ENCODE data around the gene NMNAT2. TPM values are rescaled to one million over a fixed set of nuclear protein-coding genes. Genes with fewer than 3 reads are reported as not detected.

Gene NMNAT2
- polyA plus RNA-seq, 4 donors, result 0.34 to 2.3 TPM; not detected in 2

DNA sequence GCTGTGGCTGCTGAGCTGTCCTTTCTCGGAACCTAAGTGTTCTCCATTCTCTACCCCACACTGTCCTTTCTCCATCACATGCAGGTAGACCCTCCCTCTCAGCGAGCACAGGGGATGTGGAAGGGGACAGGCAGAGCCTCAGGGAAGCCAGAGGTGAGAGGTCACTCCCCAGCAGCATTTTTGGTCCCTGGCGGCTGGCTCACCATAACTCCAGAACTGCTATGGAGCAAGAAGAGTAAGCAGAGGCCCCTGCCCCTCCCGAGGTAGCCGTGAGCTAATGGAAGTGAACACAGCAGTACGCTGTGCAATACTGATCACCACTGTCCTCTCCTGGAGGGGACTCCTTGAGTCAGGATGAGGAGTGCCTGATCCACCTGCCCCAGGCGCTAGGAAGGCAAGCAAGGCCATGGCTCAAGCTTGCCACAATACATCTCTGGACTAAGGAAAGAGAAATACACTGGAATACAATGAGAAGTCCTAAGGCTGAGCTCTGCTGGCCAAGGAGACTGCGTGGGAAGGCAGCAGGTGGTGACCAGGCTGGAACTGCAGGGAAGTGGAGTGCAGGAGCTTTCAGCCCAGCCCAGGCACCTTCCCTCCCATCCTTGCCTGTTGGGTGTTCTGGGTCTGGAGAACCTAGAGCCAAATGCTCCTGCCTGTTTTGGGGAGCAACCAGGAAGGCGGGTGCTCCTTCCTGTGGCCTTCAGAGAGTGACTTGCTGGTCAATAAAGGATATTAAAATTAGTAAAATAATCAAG is 135.9 kb downstream of the NMNAT2 start:
- 69 to 83% (median 81%) methylated on average over 9 of the region's 9 CpGs for WGBS, 3 donors
- H3K4me3 ChIP-seq (ENCODE audit: low read depth in 1 of 3, low read length in 3 of 3), result no peak overlapping the region
- no peaks in the 10 kb centered on the region for H3K9me3 ChIP-seq (ENCODE audit: control insufficient read depth in 2 of 2, insufficient read depth in 1 of 2, low read depth in 1 of 2, low read length in 1 of 2)
- no peaks in the 10 kb centered on the region for H3K36me3 ChIP-seq (ENCODE audit: control insufficient read depth in 3 of 3, insufficient read depth in 2 of 3, low read depth in 1 of 3, low read length in 3 of 3)
- FAIRE-seq (no peak), DNase-seq (no peak)
- no peak overlapping the region for H3K27ac ChIP-seq (ENCODE audit: low read depth in 1 of 3, low read length in 2 of 3)
- no peaks in the 10 kb centered on the region for H3K27me3 ChIP-seq (ENCODE audit: control insufficient read depth in 3 of 3, insufficient read depth in 3 of 3, low read length in 3 of 3)
- peaks cover 0 to 8% (median 0%) of the 10 kb centered on the region in 3 donors for H3K4me1 ChIP-seq (ENCODE audit: control insufficient read depth in 3 of 3, insufficient read depth in 2 of 3, low read depth in 1 of 3, low read length in 2 of 3)

DNA sequence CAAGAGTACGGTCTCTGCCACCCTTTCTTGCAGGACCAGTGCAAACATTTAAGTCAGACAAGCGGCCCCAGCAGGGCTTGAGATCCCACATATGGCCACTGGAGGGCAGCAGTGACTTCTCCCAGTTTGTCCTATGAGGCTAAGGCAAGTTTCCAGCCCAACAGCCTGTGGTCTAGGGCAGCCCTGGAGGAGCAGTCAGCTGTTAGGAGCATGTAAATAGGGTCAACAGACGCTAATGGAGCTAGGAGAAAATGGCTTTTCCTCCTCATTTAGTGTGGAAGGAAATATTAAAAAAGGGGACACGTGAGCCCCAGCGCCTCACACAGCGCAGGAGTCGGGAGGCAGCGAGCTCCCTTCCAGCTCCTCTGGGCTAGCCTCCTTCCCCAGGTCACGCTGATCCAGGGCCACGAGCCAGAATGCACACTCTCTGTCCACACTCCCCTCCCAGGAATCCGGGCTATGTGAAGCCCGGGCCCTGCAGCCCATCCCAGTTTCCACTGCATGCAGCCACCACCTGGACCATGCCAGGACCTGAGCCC is 136.6 kb downstream of the NMNAT2 start:
- Histone ChIP-seq H3K27me3 (ENCODE audit: control insufficient read depth in 3 of 3, insufficient read depth in 3 of 3, low read length in 3 of 3) (no peaks in the 10 kb centered on the region), H3K9me3 (ENCODE audit: control insufficient read depth in 2 of 2, insufficient read depth in 1 of 2, low read depth in 1 of 2, low read length in 1 of 2) (no peaks in the 10 kb centered on the region), H3K4me3 (ENCODE audit: low read depth in 1 of 3, low read length in 3 of 3) (no peak overlapping the region), H3K36me3 (ENCODE audit: control insufficient read depth in 3 of 3, insufficient read depth in 2 of 3, low read depth in 1 of 3, low read length in 3 of 3) (no peaks in the 10 kb centered on the region), H3K4me1 (ENCODE audit: control insufficient read depth in 3 of 3, insufficient read depth in 2 of 3, low read depth in 1 of 3, low read length in 2 of 3) (peaks cover 0 to 13% (median 0%) of the 10 kb centered on the region in 3 donors), H3K27ac (ENCODE audit: low read depth in 1 of 3, low read length in 2 of 3) (peak overlapping the region in 1 of 3 donors; percentile 1)
- FAIRE-seq (no peak), DNase-seq (peak; percentile 77 to 91)
- 38 to 48% (median 45%) methylated on average over 11 to 12 of the region's 12 CpGs for WGBS, 3 donors

DNA sequence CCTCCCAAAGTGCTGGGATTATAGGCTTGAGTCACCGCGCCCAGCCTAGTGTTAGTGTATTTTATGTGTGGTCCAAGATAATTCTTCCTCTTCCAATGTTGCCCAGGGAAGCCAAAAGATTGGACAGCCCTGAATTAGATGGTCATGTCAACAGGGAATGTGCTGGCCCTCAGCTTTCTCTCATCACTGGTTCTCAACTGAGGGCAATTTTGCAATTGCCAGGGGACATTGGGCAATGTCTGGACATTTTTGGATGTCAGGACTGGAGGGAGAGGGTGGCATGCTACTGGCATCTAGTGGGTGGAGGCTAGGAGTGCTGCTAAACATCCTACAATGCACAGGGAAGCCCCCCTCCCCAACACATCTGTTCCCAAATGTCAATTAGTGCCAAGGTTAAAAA is 137.1 kb downstream of the NMNAT2 start:
- peaks cover 0 to 19% (median 0%) of the 10 kb centered on the region in 3 donors for H3K4me1 ChIP-seq (ENCODE audit: control insufficient read depth in 3 of 3, insufficient read depth in 2 of 3, low read depth in 1 of 3, low read length in 2 of 3)
- no peaks in the 10 kb centered on the region for H3K27me3 ChIP-seq (ENCODE audit: control insufficient read depth in 3 of 3, insufficient read depth in 3 of 3, low read length in 3 of 3)
- no peak overlapping the region for H3K27ac ChIP-seq (ENCODE audit: low read depth in 1 of 3, low read length in 2 of 3)
- DNase-seq (no peak), FAIRE-seq (no peak)
- no peaks in the 10 kb centered on the region for H3K36me3 ChIP-seq (ENCODE audit: control insufficient read depth in 3 of 3, insufficient read depth in 2 of 3, low read depth in 1 of 3, low read length in 3 of 3)
- no peak overlapping the region for H3K4me3 ChIP-seq (ENCODE audit: low read depth in 1 of 3, low read length in 3 of 3)
- H3K9me3 ChIP-seq (ENCODE audit: control insufficient read depth in 2 of 2, insufficient read depth in 1 of 2, low read depth in 1 of 2, low read length in 1 of 2), result no peaks in the 10 kb centered on the region
- WGBS, 3 donors, result 97 to 100% (median 99%) methylated on average over 2 of the region's 2 CpGs

DNA sequence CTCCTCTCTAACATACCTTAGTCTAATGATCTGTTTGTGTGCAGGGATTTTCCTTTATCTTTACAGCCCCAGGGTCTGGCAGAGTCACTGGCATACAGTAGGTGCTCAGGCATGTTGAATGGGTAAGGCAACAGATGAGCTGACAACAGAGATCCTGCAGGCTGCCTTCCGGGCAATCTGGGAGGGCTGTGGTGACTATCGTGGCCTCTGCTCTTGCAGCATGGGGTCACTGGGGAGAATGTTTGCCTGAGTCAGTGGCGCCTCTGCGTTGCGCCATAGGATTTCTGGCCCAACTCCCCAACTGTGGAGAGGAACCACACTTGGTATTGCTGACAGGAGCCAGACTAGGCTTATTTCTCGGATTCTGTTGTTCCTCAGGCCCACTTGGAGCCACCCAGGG is 138.3 kb downstream of the NMNAT2 start:
- peaks cover 0 to 20% (median 0%) of the 10 kb centered on the region in 3 donors for H3K4me1 ChIP-seq (ENCODE audit: control insufficient read depth in 3 of 3, insufficient read depth in 2 of 3, low read depth in 1 of 3, low read length in 2 of 3)
- no peaks in the 10 kb centered on the region for H3K9me3 ChIP-seq (ENCODE audit: control insufficient read depth in 2 of 2, insufficient read depth in 1 of 2, low read depth in 1 of 2, low read length in 1 of 2)
- H3K36me3 ChIP-seq (ENCODE audit: control insufficient read depth in 3 of 3, insufficient read depth in 2 of 3, low read depth in 1 of 3, low read length in 3 of 3), result no peaks in the 10 kb centered on the region
- no peak for DNase-seq
- H3K27ac ChIP-seq (ENCODE audit: low read depth in 1 of 3, low read length in 2 of 3), result no peak overlapping the region
- FAIRE-seq, result no peak
- WGBS, 3 donors, result 88 to 90% (median 88%) methylated on average over 6 of the region's 6 CpGs
- no peaks in the 10 kb centered on the region for H3K27me3 ChIP-seq (ENCODE audit: control insufficient read depth in 3 of 3, insufficient read depth in 3 of 3, low read length in 3 of 3)
- H3K4me3 ChIP-seq (ENCODE audit: low read depth in 1 of 3, low read length in 3 of 3), result no peak overlapping the region

DNA sequence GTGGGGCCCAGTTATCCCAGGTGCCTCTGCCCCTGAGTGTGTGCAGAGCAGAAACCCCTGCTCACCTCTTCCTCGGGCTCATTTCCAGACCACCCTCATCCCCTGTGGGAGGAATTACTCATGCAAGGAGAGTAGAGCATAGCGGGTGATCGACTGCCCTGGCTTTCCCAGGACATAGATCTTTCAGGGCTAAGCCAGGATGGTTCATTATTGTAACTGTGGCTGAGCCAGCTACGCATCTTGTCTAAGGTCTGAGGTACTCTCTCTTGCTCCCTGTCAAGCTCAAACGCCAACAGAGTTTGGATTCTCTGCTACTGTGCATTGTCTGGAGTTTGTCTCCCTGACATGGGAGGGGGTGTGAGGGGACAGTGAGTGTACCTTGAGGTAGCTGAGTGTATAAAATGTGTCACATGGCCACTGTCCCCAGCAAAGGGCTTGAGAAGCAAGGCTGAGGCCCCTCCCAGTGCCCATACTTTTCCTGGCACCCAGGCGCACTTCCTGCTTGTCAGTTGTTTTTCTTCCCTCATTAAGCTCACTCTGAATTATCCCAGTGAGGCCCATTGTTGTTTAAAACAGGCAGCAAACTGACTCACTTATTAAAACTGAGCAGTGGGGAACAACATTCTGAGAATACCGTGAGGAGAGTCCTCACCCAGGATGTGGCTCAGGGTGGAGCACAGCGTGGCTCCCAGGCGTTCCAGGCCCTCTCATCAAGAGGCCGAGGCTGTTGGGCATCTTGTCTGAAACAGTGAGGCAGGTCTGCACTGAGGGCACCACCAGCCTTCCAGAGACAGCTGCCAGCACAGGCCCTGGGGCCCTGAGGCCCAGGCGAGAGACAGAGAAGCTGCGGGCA is 139.2 kb downstream of the NMNAT2 start:
- DNase-seq, result no peak
- H3K9me3 ChIP-seq (ENCODE audit: control insufficient read depth in 2 of 2, insufficient read depth in 1 of 2, low read depth in 1 of 2, low read length in 1 of 2), result no peaks in the 10 kb centered on the region
- no peak overlapping the region for H3K4me3 ChIP-seq (ENCODE audit: low read depth in 1 of 3, low read length in 3 of 3)
- H3K36me3 ChIP-seq (ENCODE audit: control insufficient read depth in 3 of 3, insufficient read depth in 2 of 3, low read depth in 1 of 3, low read length in 3 of 3), result no peaks in the 10 kb centered on the region
- WGBS, 3 donors, result 83 to 86% (median 83%) methylated on average over 12 of the region's 12 CpGs
- no peak overlapping the region for H3K27ac ChIP-seq (ENCODE audit: low read depth in 1 of 3, low read length in 2 of 3)
- H3K4me1 ChIP-seq (ENCODE audit: control insufficient read depth in 3 of 3, insufficient read depth in 2 of 3, low read depth in 1 of 3, low read length in 2 of 3), result peaks cover 0 to 20% (median 0%) of the 10 kb centered on the region in 3 donors
- no peak for FAIRE-seq
- no peaks in the 10 kb centered on the region for H3K27me3 ChIP-seq (ENCODE audit: control insufficient read depth in 3 of 3, insufficient read depth in 3 of 3, low read length in 3 of 3)

DNA sequence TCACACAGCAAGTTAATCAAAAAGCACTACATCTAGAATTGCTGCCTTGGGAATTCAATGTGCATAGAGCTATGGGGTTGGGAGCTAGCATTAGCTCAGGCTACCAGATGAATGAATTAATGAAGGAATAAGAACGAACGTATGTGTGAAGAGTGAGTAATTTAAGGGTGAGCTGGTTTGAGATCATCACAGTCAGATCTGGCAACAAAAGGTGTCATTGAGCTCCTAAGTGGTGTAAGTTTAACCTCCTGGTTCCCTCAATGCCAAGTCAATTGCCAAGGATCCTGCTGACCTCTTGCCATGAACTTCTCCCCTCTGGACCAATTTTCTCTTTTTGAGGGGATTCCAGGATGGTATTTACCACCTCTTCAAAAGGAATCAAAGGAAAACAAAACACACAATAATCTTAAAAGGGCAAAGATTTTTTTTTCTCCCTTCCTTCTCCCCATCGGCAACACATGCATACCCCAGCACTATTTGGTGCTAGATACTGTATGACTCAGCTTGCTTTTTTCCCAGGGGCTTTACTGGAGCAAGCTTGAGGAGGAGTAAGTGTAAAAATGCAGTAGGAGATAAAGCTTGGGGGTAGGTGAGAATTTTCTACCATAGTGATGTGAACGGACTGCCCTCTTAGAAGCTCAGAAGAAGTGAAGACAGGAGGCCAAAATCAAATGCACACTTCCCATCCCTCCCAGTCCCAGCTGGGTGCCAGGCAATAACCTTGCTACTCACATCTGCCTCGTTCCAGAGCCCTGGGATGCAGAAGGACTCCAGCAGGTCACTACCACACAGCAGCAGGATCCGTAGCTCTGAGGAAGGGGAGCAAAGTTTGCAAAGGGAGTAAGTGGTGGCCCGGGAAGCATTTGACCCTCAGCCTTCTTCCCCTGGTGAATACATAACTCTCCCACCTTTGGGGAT is 140.1 kb downstream of the NMNAT2 start:
- no peak overlapping the region for H3K27ac ChIP-seq (ENCODE audit: low read depth in 1 of 3, low read length in 2 of 3)
- peaks cover 0 to 20% (median 0%) of the 10 kb centered on the region in 3 donors for H3K4me1 ChIP-seq (ENCODE audit: control insufficient read depth in 3 of 3, insufficient read depth in 2 of 3, low read depth in 1 of 3, low read length in 2 of 3)
- H3K4me3 ChIP-seq (ENCODE audit: low read depth in 1 of 3, low read length in 3 of 3), result no peak overlapping the region
- no peak for FAIRE-seq
- no peak for DNase-seq
- WGBS, 3 donors, result 59 to 84% (median 71%) methylated on average over 7 of the region's 7 CpGs
- no peaks in the 10 kb centered on the region for H3K9me3 ChIP-seq (ENCODE audit: control insufficient read depth in 2 of 2, insufficient read depth in 1 of 2, low read depth in 1 of 2, low read length in 1 of 2)
- no peaks in the 10 kb centered on the region for H3K27me3 ChIP-seq (ENCODE audit: control insufficient read depth in 3 of 3, insufficient read depth in 3 of 3, low read length in 3 of 3)
- no peaks in the 10 kb centered on the region for H3K36me3 ChIP-seq (ENCODE audit: control insufficient read depth in 3 of 3, insufficient read depth in 2 of 3, low read depth in 1 of 3, low read length in 3 of 3)

DNA sequence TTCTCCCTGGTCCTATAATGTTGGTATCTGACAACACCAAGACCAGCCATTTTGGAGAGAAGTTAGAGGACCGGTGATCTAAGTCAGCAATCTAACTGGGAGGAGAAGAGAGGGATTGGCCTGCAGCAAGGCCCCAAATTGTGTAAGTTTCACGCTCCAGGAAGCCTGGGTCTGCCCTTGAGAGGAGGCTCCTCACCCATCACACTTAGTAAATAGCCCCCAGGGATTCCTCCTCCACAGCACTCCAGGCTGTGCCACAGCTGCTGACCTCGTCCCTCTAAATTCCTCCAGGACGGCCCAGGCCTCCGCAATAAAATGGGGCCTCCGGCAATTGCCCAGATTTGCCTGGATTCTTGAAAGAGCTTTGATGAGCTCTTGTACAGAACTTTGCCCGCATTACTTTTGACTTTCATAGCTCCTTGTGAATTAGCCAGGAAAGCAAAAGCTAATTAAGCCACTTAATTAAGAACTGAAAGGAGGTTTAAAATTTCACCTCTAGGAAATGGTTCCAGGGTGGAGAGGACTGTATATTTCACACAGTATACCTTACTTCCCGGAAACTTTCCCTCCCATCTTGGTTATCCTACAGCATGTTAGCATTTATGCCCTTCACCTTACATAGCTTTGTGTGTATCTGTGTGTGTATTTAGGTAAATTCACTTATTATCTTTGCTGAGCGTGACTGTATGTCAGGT is 141.6 kb downstream of the NMNAT2 start:
- Histone ChIP-seq H3K27me3 (ENCODE audit: control insufficient read depth in 3 of 3, insufficient read depth in 3 of 3, low read length in 3 of 3) (no peaks in the 10 kb centered on the region), H3K36me3 (ENCODE audit: control insufficient read depth in 3 of 3, insufficient read depth in 2 of 3, low read depth in 1 of 3, low read length in 3 of 3) (no peaks in the 10 kb centered on the region), H3K9me3 (ENCODE audit: control insufficient read depth in 2 of 2, insufficient read depth in 1 of 2, low read depth in 1 of 2, low read length in 1 of 2) (no peaks in the 10 kb centered on the region), H3K27ac (ENCODE audit: low read depth in 1 of 3, low read length in 2 of 3) (peak overlapping the region in 1 of 3 donors; percentile 26), H3K4me1 (ENCODE audit: control insufficient read depth in 3 of 3, insufficient read depth in 2 of 3, low read depth in 1 of 3, low read length in 2 of 3) (peaks cover 0 to 14% (median 0%) of the 10 kb centered on the region in 3 donors), H3K4me3 (ENCODE audit: low read depth in 1 of 3, low read length in 3 of 3) (no peak overlapping the region)
- DNase-seq (peak in 1 of 2 donors; percentile 61), FAIRE-seq (no peak)
- 57 to 75% (median 70%) methylated on average over 9 of the region's 9 CpGs for WGBS, 3 donors
